Activated naive CD8-positive, alpha-beta T cell (primary cell): Measurements from ENCODE around the gene TMOD4.
"Not testable (repeated sequence)": the region's sequence is repeated elsewhere in the genome, so short reads cannot be mapped to it uniquely, and the experiment has no call there.

ENCODE experiments used
- H3K27ac Mint-ChIP-seq: one replicate; pipeline ENCODE4 v1.8.0; 2021; ENCODE audit warnings: mixed read lengths
- H3K27me3 Mint-ChIP-seq: one replicate; pipeline ENCODE4 v1.8.0; 2021; ENCODE audit warnings: mixed read lengths
- H3K36me3 Mint-ChIP-seq: one replicate; pipeline ENCODE4 v1.8.0; 2021; ENCODE audit warnings: mixed read lengths
- H3K4me1 Mint-ChIP-seq: one replicate; pipeline ENCODE4 v1.8.0; 2021; ENCODE audit warnings: low read depth, mixed read lengths
- H3K4me3 Mint-ChIP-seq: one replicate; pipeline ENCODE4 v1.8.0; 2021; ENCODE audit warnings: mild to moderate bottlenecking, mixed read lengths
- H3K9me3 Mint-ChIP-seq: one replicate; pipeline ENCODE4 v1.8.0; 2021; ENCODE audit warnings: low read depth, mixed read lengths

TMOD4 gene

GRCh38 chr1:151175863-151176262 is at the start of gene TMOD4:
TMOD4 (minus strand) TSS chr1:151175981; CDS start chr1:151174875, 1,106 bp downstream.
- Mint-ChIP-seq H3K4me3 (no peak within 1 kb of the TSS), H3K27me3 (no peaks in the 10 kb centered on the region), H3K4me1 (no peaks in the 10 kb centered on the region), H3K36me3 (peaks cover 3% of the 10 kb centered on the region), H3K9me3 (no peaks in the 10 kb centered on the region), H3K27ac (peak within 1 kb of the TSS; percentile 46)

- Mint-ChIP-seq H3K4me3 (no peak overlapping the region), H3K27ac (no peak overlapping the region), H3K36me3 (peaks cover 3% of the 10 kb centered on the region), H3K4me1 (peaks cover 7% of the 10 kb centered on the region), H3K9me3 (no peaks in the 10 kb centered on the region), H3K27me3 (no peaks in the 10 kb centered on the region)
Observed at GRCh38 chr1:151222130-151222529, 46.3 kb upstream of the TMOD4 start.

- H3K9me3 Mint-ChIP-seq: no peaks in the 10 kb centered on the region
- no peaks in the 10 kb centered on the region for H3K36me3 Mint-ChIP-seq
- no peaks in the 10 kb centered on the region for H3K27me3 Mint-ChIP-seq
- H3K27ac Mint-ChIP-seq: no peak overlapping the region
- H3K4me3 Mint-ChIP-seq: no peak overlapping the region
- peaks cover 8% of the 10 kb centered on the region for H3K4me1 Mint-ChIP-seq
Observed at GRCh38 chr1:151221616-151222015, 45.8 kb upstream of the TMOD4 start.

GRCh38 chr1:151213560-151213959 is 37.8 kb upstream of the TMOD4 start:
- Mint-ChIP-seq H3K4me3 (no peak overlapping the region), H3K27ac (peak overlapping the region; percentile 0), H3K36me3 (peaks cover 2% of the 10 kb centered on the region), H3K4me1 (peaks cover 33% of the 10 kb centered on the region), H3K9me3 (no peaks in the 10 kb centered on the region), H3K27me3 (no peaks in the 10 kb centered on the region)

GRCh38 chr1:151211972-151212705 is 36.4 kb upstream of the TMOD4 start:
- peak overlapping the region; percentile 81 for H3K27ac Mint-ChIP-seq
- peaks cover 2% of the 10 kb centered on the region for H3K36me3 Mint-ChIP-seq
- no peaks in the 10 kb centered on the region for H3K9me3 Mint-ChIP-seq

GRCh38 chr1:151210830-151211229 is 35.0 kb upstream of the TMOD4 start:
- no peaks in the 10 kb centered on the region for H3K27me3 Mint-ChIP-seq
- H3K4me3 Mint-ChIP-seq: no peak overlapping the region
- no peaks in the 10 kb centered on the region for H3K9me3 Mint-ChIP-seq
- H3K27ac Mint-ChIP-seq: no peak overlapping the region
- H3K4me1 Mint-ChIP-seq: peaks cover 28% of the 10 kb centered on the region
- peaks cover 2% of the 10 kb centered on the region for H3K36me3 Mint-ChIP-seq

More at GRCh38 chr1:151211972-151212705, 36.4 kb upstream of the TMOD4 start:
- H3K27me3 Mint-ChIP-seq: no peaks in the 10 kb centered on the region
- peaks cover 30% of the 10 kb centered on the region for H3K4me1 Mint-ChIP-seq
- H3K4me3 Mint-ChIP-seq: peak overlapping the region; percentile 33

GRCh38 chr1:151205381-151205965 is 29.7 kb upstream of the TMOD4 start:
- H3K9me3 Mint-ChIP-seq, H3K4me3 Mint-ChIP-seq, H3K36me3 Mint-ChIP-seq, H3K27ac Mint-ChIP-seq, H3K27me3 Mint-ChIP-seq: not testable (repeated sequence)
- H3K4me1 Mint-ChIP-seq: peaks cover 27% of the 10 kb centered on the region

- peaks cover 49% of the 10 kb centered on the region for H3K4me1 Mint-ChIP-seq
- H3K27me3 Mint-ChIP-seq: no peaks in the 10 kb centered on the region
Observed at GRCh38 chr1:151199873-151200581, 24.2 kb upstream of the TMOD4 start.

GRCh38 chr1:151198254-151199127 is 22.7 kb upstream of the TMOD4 start, which contains the start of gene PIP5K1A:
PIP5K1A (plus strand) TSS chr1:151198552; CDS start chr1:151198997, 445 bp downstream.
- H3K36me3 Mint-ChIP-seq: no peaks in the 10 kb centered on the region
- H3K27ac Mint-ChIP-seq: peak within 1 kb of the TSS; percentile 96
- H3K9me3 Mint-ChIP-seq: no peaks in the 10 kb centered on the region
- no peaks in the 10 kb centered on the region for H3K27me3 Mint-ChIP-seq
- peaks cover 42% of the 10 kb centered on the region for H3K4me1 Mint-ChIP-seq
- peak within 1 kb of the TSS; percentile 100 for H3K4me3 Mint-ChIP-seq

More at GRCh38 chr1:151199873-151200581, 24.2 kb upstream of the TMOD4 start:
- H3K36me3 Mint-ChIP-seq: no peaks in the 10 kb centered on the region
- H3K4me3 Mint-ChIP-seq: peak overlapping the region; percentile 100
- H3K9me3 Mint-ChIP-seq: no peaks in the 10 kb centered on the region
- peak overlapping the region; percentile 96 for H3K27ac Mint-ChIP-seq

- peaks cover 40% of the 10 kb centered on the region for H3K4me1 Mint-ChIP-seq
Observed at GRCh38 chr1:151197863-151198253, 22.1 kb upstream of the TMOD4 start.

GRCh38 chr1:151196292-151196800 is 20.6 kb upstream of the TMOD4 start:
- H3K27me3 Mint-ChIP-seq: no peaks in the 10 kb centered on the region
- H3K4me1 Mint-ChIP-seq: peaks cover 31% of the 10 kb centered on the region
- H3K9me3 Mint-ChIP-seq: no peaks in the 10 kb centered on the region
- peak overlapping the region; percentile 61 for H3K4me3 Mint-ChIP-seq
- no peaks in the 10 kb centered on the region for H3K36me3 Mint-ChIP-seq
- H3K27ac Mint-ChIP-seq: no peak overlapping the region

More at GRCh38 chr1:151197863-151198253, 22.1 kb upstream of the TMOD4 start:
- Mint-ChIP-seq H3K27ac (peak overlapping the region; percentile 96), H3K27me3 (no peaks in the 10 kb centered on the region), H3K4me3 (peak overlapping the region; percentile 100), H3K36me3 (no peaks in the 10 kb centered on the region), H3K9me3 (no peaks in the 10 kb centered on the region)

GRCh38 chr1:151194894-151195594 is 19.3 kb upstream of the TMOD4 start:
- H3K4me3 Mint-ChIP-seq, H3K27me3 Mint-ChIP-seq, H3K9me3 Mint-ChIP-seq, H3K36me3 Mint-ChIP-seq, H3K27ac Mint-ChIP-seq: not testable (repeated sequence)
- peaks cover 30% of the 10 kb centered on the region for H3K4me1 Mint-ChIP-seq

- H3K36me3 Mint-ChIP-seq: no peaks in the 10 kb centered on the region
- no peaks in the 10 kb centered on the region for H3K27me3 Mint-ChIP-seq
- H3K9me3 Mint-ChIP-seq: no peaks in the 10 kb centered on the region
- H3K27ac Mint-ChIP-seq: no peak overlapping the region
- H3K4me3 Mint-ChIP-seq: no peak overlapping the region
- H3K4me1 Mint-ChIP-seq: peaks cover 30% of the 10 kb centered on the region
Observed at GRCh38 chr1:151193856-151194255, 18.1 kb upstream of the TMOD4 start.

- Mint-ChIP-seq H3K4me1 (peaks cover 32% of the 10 kb centered on the region), H3K27ac (no peak overlapping the region), H3K27me3 (no peaks in the 10 kb centered on the region), H3K4me3 (no peak overlapping the region), H3K36me3 (no peaks in the 10 kb centered on the region), H3K9me3 (no peaks in the 10 kb centered on the region)
Observed at GRCh38 chr1:151193304-151193703, 17.5 kb upstream of the TMOD4 start.
